ENCODE data around the gene MSTN.
"Not testable (repeated sequence)": the region's sequence is repeated elsewhere in the genome, so short reads cannot be mapped to it uniquely, and the experiment has no call there.

The MSTN gene

GRCh38 chr2:190065839-190066238 is 3.3 kb upstream of the MSTN start:
- no peak for DNase-seq (ENCODE audit: low read depth in 2 of 2, low spot score in 1 of 2)

- DNase-seq (ENCODE audit: low read depth in 2 of 2, low spot score in 1 of 2): no peak
Observed at GRCh38 chr2:190063624-190064023, 1.1 kb upstream of the MSTN start.

GRCh38 chr2:190062053-190062452 is 476 bp downstream of the MSTN start:
- DNase-seq (ENCODE audit: low read depth in 2 of 2, low spot score in 1 of 2): no peak

GRCh38 chr2:190060626-190061025 is 1.9 kb downstream of the MSTN start:
- DNase-seq (ENCODE audit: low read depth in 2 of 2, low spot score in 1 of 2): no peak

GRCh38 chr2:190060019-190060418 is 2.5 kb downstream of the MSTN start:
- DNase-seq (ENCODE audit: low read depth in 2 of 2, low spot score in 1 of 2): no peak

GRCh38 chr2:190053426-190053825 is 9.1 kb downstream of the MSTN start:
- DNase-seq (ENCODE audit: low read depth in 2 of 2, low spot score in 1 of 2): no peak

GRCh38 chr2:190052307-190052706 is 10.2 kb downstream of the MSTN start:
- no peak for DNase-seq (ENCODE audit: low read depth in 2 of 2, low spot score in 1 of 2)

- DNase-seq (ENCODE audit: low read depth in 2 of 2, low spot score in 1 of 2): no peak
Observed at GRCh38 chr2:190051223-190051622, 11.3 kb downstream of the MSTN start.

GRCh38 chr2:190050001-190050400 is 12.5 kb downstream of the MSTN start:
- DNase-seq (ENCODE audit: low read depth in 2 of 2, low spot score in 1 of 2): no peak

GRCh38 chr2:190044866-190045265 is 17.7 kb downstream of the MSTN start:
- no peak for DNase-seq (ENCODE audit: low read depth in 2 of 2, low spot score in 1 of 2)

- DNase-seq (ENCODE audit: low read depth in 2 of 2, low spot score in 1 of 2): no peak
Observed at GRCh38 chr2:190043441-190043840, 19.1 kb downstream of the MSTN start.

GRCh38 chr2:190036071-190036470 is 26.5 kb downstream of the MSTN start:
- no peak for DNase-seq (ENCODE audit: low read depth in 2 of 2, low spot score in 1 of 2)

- not testable (repeated sequence) for DNase-seq (ENCODE audit: low read depth in 2 of 2, low spot score in 1 of 2)
Observed at GRCh38 chr2:190034417-190034816, 28.1 kb downstream of the MSTN start.

GRCh38 chr2:190031969-190032618 is 30.4 kb downstream of the MSTN start:
- no peak for DNase-seq (ENCODE audit: low read depth in 2 of 2, low spot score in 1 of 2)

- DNase-seq (ENCODE audit: low read depth in 2 of 2, low spot score in 1 of 2): no peak
Observed at GRCh38 chr2:190023860-190024259, 38.7 kb downstream of the MSTN start.

GRCh38 chr2:190020720-190021119 is 41.8 kb downstream of the MSTN start:
- DNase-seq (ENCODE audit: low read depth in 2 of 2, low spot score in 1 of 2): no peak

- no peak for DNase-seq (ENCODE audit: low read depth in 2 of 2, low spot score in 1 of 2)
Observed at GRCh38 chr2:190017837-190018236, 44.7 kb downstream of the MSTN start.

GRCh38 chr2:190015969-190016368 is 46.6 kb downstream of the MSTN start:
- not testable (repeated sequence) for DNase-seq (ENCODE audit: low read depth in 2 of 2, low spot score in 1 of 2)

All from stimulated activated CD8-positive, alpha-beta memory T cell treated with anti-CD3 and anti-CD28 coated beads, Interleukin-4, amount 100 ng/mL, for 4 hours (primary cell).